PC-3 (cell line): ENCODE measurements around the gene UGGT1. TPM values are rescaled to one million over a fixed set of nuclear protein-coding genes. Genes with fewer than 3 reads are reported as not detected.
A peak's percentile ranks its signal among the peaks of the same experiment; 100 is the strongest.

ENCODE experiments used
- ATAC-seq: fragments of 200-7000 bp; cut with Tn5 transposase; 2 replicates; pipeline ENCODE4 v1.9.1; 2020; ENCODE audit warnings: mild to moderate bottlenecking, moderate library complexity
- BruUV-seq: library from RNA; stranded (reverse); fragments of 400-500 nt; replicated peaks from 2 replicates; lab custom pipeline; 2021; lab: Mats Ljungman, UMichigan
- CTCF ChIA-PET: fragments of 300-600 bp; sonication (Branson Sonifier 250); formaldehyde crosslinking; loops from one replicate; lab custom pipeline; 2022; ENCODE audit warnings: antibody characterized with exemption; lab: Charles Lee
- POLR2A ChIA-PET: fragments of 300-600 bp; sonication (Branson Sonifier 250); formaldehyde crosslinking; loops from one replicate; lab custom pipeline; 2022; ENCODE audit warnings: antibody characterized with exemption; ENCODE audit not compliant: unreplicated experiment; lab: Charles Lee
- DNase-seq: peaks from one replicate; pipeline ENCODE4 v3.0.0-alpha.2; 2015
- H2AFZ ChIP-seq: fragments of 300-600 bp; sonication (generic); 2 replicates; pipeline ENCODE4 v1.6.0; 2016; ENCODE audit warnings: antibody characterized with exemption, low read length
- H3F3A ChIP-seq: fragments of 300-600 bp; sonication (generic); one replicate; pipeline ENCODE4 v1.6.0; 2017; ENCODE audit warnings: antibody characterized with exemption, low read length, control low read depth, mild to moderate bottlenecking; ENCODE audit not compliant: unreplicated experiment
- H3K27ac ChIP-seq: fragments of 300-600 bp; sonication (generic); 2 replicates; pipeline ENCODE4 v1.5.1; 2016; ENCODE audit warnings: mild to moderate bottlenecking, low read length
- H3K27me3 ChIP-seq: fragments of 300-600 bp; sonication (generic); 2 replicates; pipeline ENCODE4 v1.6.1; 2016; ENCODE audit warnings: low read length, mixed read lengths
- H3K36me3 ChIP-seq: fragments of 300-600 bp; sonication (generic); 2 replicates; pipeline ENCODE4 v1.6.1; 2016; ENCODE audit warnings: low read depth, mixed run types, low read length, mixed read lengths
- H3K4me1 ChIP-seq: fragments of 300-600 bp; sonication (generic); 2 replicates; pipeline ENCODE4 v1.5.1; 2016; ENCODE audit warnings: low read length; ENCODE audit not compliant: insufficient read depth
- H3K4me2 ChIP-seq: fragments of 300-600 bp; sonication (generic); 2 replicates; pipeline ENCODE4 v1.6.0; 2016; ENCODE audit warnings: low read length
- H3K4me3 ChIP-seq: fragments of 300-600 bp; sonication (generic); 2 replicates; pipeline ENCODE4 v1.5.1; 2016; ENCODE audit warnings: mild to moderate bottlenecking, low read length, mixed read lengths
- H3K79me2 ChIP-seq: fragments of 300-600 bp; sonication (generic); 2 replicates; pipeline ENCODE4 v1.6.1; 2017; ENCODE audit warnings: low read length, mixed read lengths
- H3K9ac ChIP-seq: fragments of 300-600 bp; sonication (generic); 2 replicates; pipeline ENCODE4 v1.6.0; 2016; ENCODE audit warnings: mild to moderate bottlenecking, low read length
- H3K9me2 ChIP-seq: fragments of 300-600 bp; sonication (generic); replicated peaks from 2 replicates; pipeline ENCODE4 v1.6.1; 2016; ENCODE audit warnings: mixed run types, low read length, mixed read lengths
- H3K9me3 ChIP-seq: fragments of 300-600 bp; sonication (generic); 2 replicates; pipeline ENCODE4 v1.6.1; 2016; ENCODE audit warnings: low read length, mixed read lengths
- H4K20me1 ChIP-seq: fragments of 300-600 bp; sonication (generic); 2 replicates; pipeline ENCODE4 v1.6.1; 2016; ENCODE audit warnings: low read length, mixed read lengths
- CTCF ChIP-seq: fragments of 300-600 bp; sonication (generic); conservative IDR thresholded peaks from 2 replicates; pipeline ENCODE4 v1.5.1; 2017; ENCODE audit warnings: antibody characterized with exemption, low read depth, mild to moderate bottlenecking, low read length
- EZH2 ChIP-seq: fragments of 300-600 bp; sonication (generic); IDR thresholded peaks from one replicate; pipeline ENCODE4 v1.6.1; 2017; ENCODE audit warnings: antibody characterized with exemption, mild to moderate bottlenecking, low read length; ENCODE audit not compliant: unreplicated experiment
- EZH2phosphoT487 ChIP-seq: fragments of 300-600 bp; sonication (generic); IDR thresholded peaks from 2 replicates; pipeline ENCODE4 v1.6.1; 2018; ENCODE audit warnings: mild to moderate bottlenecking, antibody characterized with exemption, low read length, borderline replicate concordance
- intact Hi-C: fragments of 100-400 bp; cut with micrococcal nuclease; formaldehyde crosslinking; loops from 2 replicates; pipeline ENCODE4 v1.9.0; 2023
- total RNA-seq: library from RNA; depleted of rRNA; stranded (reverse); fragments of >200 nt; gene quantifications from 2 replicates; pipeline ENCODE4 v1.2.3, GENCODE V29; 2014

UGGT1 gene
- total RNA-seq, 1 experiment from 2014 or later = 59.9 TPM

DNA sequence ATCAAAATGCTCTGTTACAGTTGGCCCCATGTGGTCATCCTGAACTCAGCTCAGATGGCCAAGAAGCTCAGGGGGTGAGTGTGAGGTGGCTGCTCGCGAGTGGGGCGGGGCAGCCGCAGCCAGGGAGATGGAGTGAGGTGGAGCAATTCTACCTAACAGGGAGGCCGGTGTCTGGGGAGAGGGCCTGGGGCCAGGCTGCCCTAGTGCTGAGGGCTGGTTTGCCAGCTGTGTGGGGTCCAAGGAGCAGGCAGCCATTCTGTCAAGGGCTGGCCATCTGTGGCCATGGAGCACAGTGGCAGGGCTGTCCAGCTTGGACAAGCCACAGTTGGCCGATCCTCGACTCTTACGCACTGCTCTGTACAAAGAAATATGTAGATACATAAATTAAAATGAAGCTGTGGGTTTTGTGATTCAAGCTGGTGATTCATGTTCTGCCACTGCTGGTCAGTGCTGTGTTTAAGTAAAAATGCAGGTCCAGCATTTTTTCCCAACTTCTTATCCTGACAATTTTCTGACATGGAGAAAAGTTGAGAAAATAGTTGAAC, 145.6 kb downstream of the UGGT1 start:
- no peak overlapping the region for H3K9ac ChIP-seq
- peak overlapping the region; percentile 28; the same call in 1 of the 2 replicates for H3K27ac ChIP-seq
- TF ChIP-seq EZH2phosphoT487 = no peak
- no peak for TF ChIP-seq CTCF
- TF ChIP-seq EZH2 = no peak
- 0 out of 2 replicates have a peak, but pooled peaks cover under 1% of the 10 kb centered on the region for H3K27me3 ChIP-seq
- no peaks in the 10 kb centered on the region for H3K9me3 ChIP-seq
- BruUV-seq = no TSS peak
- no peaks in the 10 kb centered on the region for H3K9me2 ChIP-seq
- no peaks in the 10 kb centered on the region for H3K36me3 ChIP-seq
- no peaks in the 10 kb centered on the region for H3F3A ChIP-seq
- no peaks in the 10 kb centered on the region for H4K20me1 ChIP-seq
- POLR2A ChIA-PET = no interaction called here
- no peak overlapping the region; the same call in 1 of the 2 replicates for H3K4me3 ChIP-seq
- no peaks in the 10 kb centered on the region for H3K79me2 ChIP-seq
- H3K4me2 ChIP-seq = peak overlapping the region; percentile 52
- CTCF ChIA-PET = interaction anchor here (0.6 kb wide), 1 partner anchor 70 kb away, joined by 3 read pairs; no protein-coding TSS in a partner anchor
- ATAC-seq (peak; percentile 37), DNase-seq (peak; percentile 59)
- intact Hi-C loops = loop anchor here (10.0 kb wide), 1 partner anchor 68 kb away; no protein-coding TSS in a partner anchor
- peaks cover 13% of the 10 kb centered on the region for H3K4me1 ChIP-seq
- peak overlapping the region; percentile 33; the same call in 1 of the 2 replicates for H2AFZ ChIP-seq

DNA sequence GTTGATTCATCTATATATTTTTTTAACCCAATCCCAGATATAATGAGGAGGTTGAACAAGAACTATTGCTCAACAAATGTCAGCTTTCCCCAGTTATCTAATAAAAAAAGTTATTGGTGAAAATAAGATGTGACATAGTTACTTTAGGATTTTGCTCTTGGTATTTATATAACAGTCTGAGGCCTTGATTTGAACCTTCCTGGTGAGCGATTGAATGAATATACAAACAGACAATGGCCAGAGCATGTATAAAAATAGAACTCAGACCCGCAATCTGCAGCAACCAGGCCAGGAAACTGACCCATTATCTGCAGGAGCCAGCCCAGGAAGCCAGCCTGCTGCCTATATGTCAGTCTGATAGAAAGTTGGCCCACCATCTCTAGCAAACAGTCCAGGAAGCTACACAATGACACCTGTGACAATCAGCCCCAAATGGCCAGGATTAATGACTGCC, 146.1 kb downstream of the UGGT1 start:
- no peak overlapping the region for H3K9ac ChIP-seq
- ATAC-seq (no peak), DNase-seq (no peak)
- TF ChIP-seq EZH2phosphoT487 (no peak), EZH2 (no peak), CTCF (no peak)
- H2AFZ ChIP-seq = no peak overlapping the region
- no peak overlapping the region for H3K4me3 ChIP-seq
- peak overlapping the region; percentile 52; the same call in 1 of the 2 replicates for H3K4me2 ChIP-seq
- H3K4me1 ChIP-seq = peaks cover 13% of the 10 kb centered on the region
- H3K9me3 ChIP-seq = no peaks in the 10 kb centered on the region
- H4K20me1 ChIP-seq = no peaks in the 10 kb centered on the region
- intact Hi-C loops = loop anchor here (10.0 kb wide), 1 partner anchor 68 kb away; no protein-coding TSS in a partner anchor
- ChIA-PET POLR2A (no interaction called here), CTCF (interaction anchor here (0.6 kb wide), 1 partner anchor 69 kb away, joined by 3 read pairs; no protein-coding TSS in a partner anchor)
- H3K27ac ChIP-seq = peak overlapping the region; percentile 28; the same call in 1 of the 2 replicates
- H3K79me2 ChIP-seq = no peaks in the 10 kb centered on the region
- no peaks in the 10 kb centered on the region for H3K36me3 ChIP-seq
- H3K9me2 ChIP-seq = no peaks in the 10 kb centered on the region
- H3K27me3 ChIP-seq = 0 out of 2 replicates have a peak, but pooled peaks cover 6% of the 10 kb centered on the region
- H3F3A ChIP-seq = no peaks in the 10 kb centered on the region
- BruUV-seq = no TSS peak
